HepG2 (cell line): ENCODE measurements around the gene PIGN. TPM values are rescaled to one million over a fixed set of nuclear protein-coding genes. Genes with fewer than 3 reads are reported as not detected.

Source experiments
- CENPX ChIP-seq: sonication (generic); formaldehyde crosslinking; IDR thresholded peaks from 2 replicates; pipeline ENCODE4 v1.9.0; 2021; ENCODE audit warnings: mild to moderate bottlenecking, missing genetic modification reagents, moderate library complexity
- FLYWCH1 ChIP-seq: sonication (generic); formaldehyde crosslinking; IDR thresholded peaks from 2 replicates; pipeline ENCODE4 v1.8.1; 2023; ENCODE audit warnings: mild to moderate bottlenecking, missing genetic modification reagents
- RARA ChIP-seq: IDR thresholded peaks from 2 replicates; pipeline ENCODE4 v1.6.1; 2016; ENCODE audit warnings: missing genetic modification reagents, missing compliant biosample characterization
- SALL1 ChIP-seq: sonication (generic); formaldehyde crosslinking; IDR thresholded peaks from 2 replicates; pipeline ENCODE4 v1.8.0; 2022; ENCODE audit warnings: mild to moderate bottlenecking, missing genetic modification reagents
- ZBTB7B ChIP-seq: sonication (generic); formaldehyde crosslinking; IDR thresholded peaks from 2 replicates; pipeline ENCODE4 v1.4.0; 2020; ENCODE audit warnings: missing genetic modification reagents
- ZMYM3 ChIP-seq: sonication (generic); formaldehyde crosslinking; IDR thresholded peaks from 2 replicates; pipeline ENCODE4 v1.5.1; 2020; ENCODE audit warnings: mild to moderate bottlenecking, missing genetic modification reagents
- ZNF124 ChIP-seq: sonication (generic); formaldehyde crosslinking; IDR thresholded peaks from 2 replicates; pipeline ENCODE4 v1.4.0; 2020; ENCODE audit warnings: missing genetic modification reagents
- ZNF282 ChIP-seq: fragments of 450-650 bp; IDR thresholded peaks from 2 replicates; pipeline ENCODE4 v1.6.1; 2018; ENCODE audit not compliant: partially characterized antibody
- ZNF296 ChIP-seq: sonication (generic); formaldehyde crosslinking; conservative IDR thresholded peaks from 2 replicates; pipeline ENCODE4 v1.5.0; 2020; ENCODE audit warnings: mild to moderate bottlenecking, missing genetic modification reagents
- ZNF329 ChIP-seq: sonication (generic); formaldehyde crosslinking; IDR thresholded peaks from 2 replicates; pipeline ENCODE4 v1.9.0; 2021; ENCODE audit warnings: low read depth, mild to moderate bottlenecking, missing genetic modification reagents
- ZNF510 ChIP-seq: sonication (generic); formaldehyde crosslinking; IDR thresholded peaks from 2 replicates; pipeline ENCODE4 v1.4.0; 2020; ENCODE audit warnings: low read depth, mild to moderate bottlenecking, missing genetic modification reagents
- polyA plus RNA-seq, 8 experiments: library from polyadenylated mRNA; depleted of rRNA in 3 of 8; stranded (reverse) in 7 of 8; unstranded in 1 of 8; fragments of >200 nt; fragmentation: Illumina TruSeq in 4 of 8; extraction: Trizol in 4 of 8; gene quantifications; 2 replicates each; pipeline versions ENCODE4 v1.2.1 to v1.2.3, GENCODE V29; 2011 to 2016; ENCODE audit warnings: low read depth in 4 of 8, missing spikeins in 1 of 8, mixed read lengths in 1 of 8; ENCODE audit not compliant: insufficient read depth in 1 of 8
- total RNA-seq, 5 experiments: library from RNA; depleted of rRNA; stranded (reverse); fragments of >200 nt; fragmentation: Illumina TruSeq; extraction: Trizol; gene quantifications; 2 replicates each; pipeline ENCODE4 v1.2.3, GENCODE V29; 2016; ENCODE audit warnings: low read depth in 1 of 5
- TF ChIP-seq, protein P1 (sequence below): sonication (generic); formaldehyde crosslinking; IDR thresholded peaks from 2 replicates; pipeline ENCODE4 v1.5.1; 2020; ENCODE audit warnings: missing genetic modification reagents, mild to moderate bottlenecking, borderline replicate concordance
- TF ChIP-seq, protein P2 (sequence below), 2 experiments: fragments of 450-650 bp in 1 of 2; sonication (generic) in 1 of 2; formaldehyde crosslinking; IDR thresholded peaks; 2 replicates each; pipeline versions ENCODE4 v1.5.0 to v1.8.0; 2020 to 2022; ENCODE audit warnings: mild to moderate bottlenecking in 1 of 2, missing genetic modification reagents in 1 of 2
- TF ChIP-seq, protein P3 (sequence below), 2 experiments: IDR thresholded peaks; 2 replicates each; pipeline ENCODE4 v1.6.1; 2011 to 2012; ENCODE audit warnings: low read length in 2 of 2, borderline replicate concordance in 1 of 2, low read depth in 1 of 2, mild to moderate bottlenecking in 1 of 2, moderate library complexity in 1 of 2
- TF ChIP-seq, protein P4 (sequence below): sonication (generic); formaldehyde crosslinking; IDR thresholded peaks from 2 replicates; pipeline ENCODE4 v1.4.0; 2020; ENCODE audit warnings: missing genetic modification reagents
- TF ChIP-seq, protein P5 (sequence below): sonication (generic); formaldehyde crosslinking; IDR thresholded peaks from 2 replicates; pipeline ENCODE4 v1.5.1; 2020; ENCODE audit warnings: missing genetic modification reagents, mild to moderate bottlenecking, borderline replicate concordance
- TF ChIP-seq, protein P6 (sequence below): sonication (generic); formaldehyde crosslinking; IDR thresholded peaks from 2 replicates; pipeline ENCODE4 v1.4.0; 2020; ENCODE audit warnings: missing genetic modification reagents

Gene PIGN
- total and polyA plus RNA-seq, 2 of the 13 experiments (the other 11 are each of a cell fraction or from before 2014, with no cell fraction given), result 15.5 to 33.6 TPM

DNA sequence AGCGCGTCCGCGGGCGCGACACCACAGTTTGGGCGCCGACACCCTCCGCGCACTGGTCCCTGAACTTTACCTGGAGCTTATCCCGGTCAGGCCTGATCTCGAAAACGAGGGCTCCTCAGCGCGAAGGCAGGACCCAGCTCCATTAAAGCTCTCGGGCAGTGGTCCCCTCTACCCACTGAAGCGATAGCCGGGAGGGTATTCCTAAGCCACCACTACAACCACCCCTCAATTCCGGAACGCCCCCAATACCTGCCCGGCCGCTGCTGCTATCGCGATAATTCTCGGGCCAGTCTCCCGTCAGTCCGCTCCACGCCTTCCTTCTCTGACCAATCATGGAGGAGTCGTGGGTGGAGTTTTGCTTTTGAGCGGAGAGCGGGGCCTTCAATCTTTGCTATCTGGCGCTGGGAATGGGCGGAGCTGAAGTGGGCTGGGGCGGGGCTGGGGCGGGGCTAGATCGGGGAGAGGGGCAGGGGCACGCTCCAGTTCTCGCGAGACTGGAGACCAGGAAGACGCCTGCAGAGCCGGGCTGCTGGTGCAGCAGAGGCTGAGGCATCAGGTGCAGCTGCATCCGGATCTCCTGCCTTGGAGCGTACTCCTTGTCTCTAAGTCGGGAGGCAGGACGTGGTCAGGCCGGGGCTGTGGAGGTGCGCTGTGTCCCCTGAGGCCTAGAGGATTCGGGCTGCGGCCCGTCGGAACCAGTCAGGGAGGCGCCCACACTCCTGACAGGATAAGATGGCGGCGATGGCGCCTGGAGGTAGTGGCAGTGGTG lies at the start of gene PIGN, which contains the start of gene RELCH (continued):
- TF ChIP-seq, protein P1, sequence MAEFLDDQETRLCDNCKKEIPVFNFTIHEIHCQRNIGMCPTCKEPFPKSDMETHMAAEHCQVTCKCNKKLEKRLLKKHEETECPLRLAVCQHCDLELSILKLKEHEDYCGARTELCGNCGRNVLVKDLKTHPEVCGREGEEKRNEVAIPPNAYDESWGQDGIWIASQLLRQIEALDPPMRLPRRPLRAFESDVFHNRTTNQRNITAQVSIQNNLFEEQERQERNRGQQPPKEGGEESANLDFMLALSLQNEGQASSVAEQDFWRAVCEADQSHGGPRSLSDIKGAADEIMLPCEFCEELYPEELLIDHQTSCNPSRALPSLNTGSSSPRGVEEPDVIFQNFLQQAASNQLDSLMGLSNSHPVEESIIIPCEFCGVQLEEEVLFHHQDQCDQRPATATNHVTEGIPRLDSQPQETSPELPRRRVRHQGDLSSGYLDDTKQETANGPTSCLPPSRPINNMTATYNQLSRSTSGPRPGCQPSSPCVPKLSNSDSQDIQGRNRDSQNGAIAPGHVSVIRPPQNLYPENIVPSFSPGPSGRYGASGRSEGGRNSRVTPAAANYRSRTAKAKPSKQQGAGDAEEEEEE (CRISPR knock-in tag), result no peak
- TF ChIP-seq ZNF282 (no peak), FLYWCH1 (no peak), RARA (CRISPR knock-in tag) (no peak), ZNF124 (CRISPR knock-in tag) (no peak), ZNF329 (CRISPR knock-in tag) (peak; percentile 97), ZNF296 (no peak), SALL1 (CRISPR knock-in tag) (peak; percentile 38), CENPX (CRISPR knock-in tag) (no peak), ZBTB7B (CRISPR knock-in tag) (peak; percentile 66; the same call in 1 of the 2 replicates), ZMYM3 (0 out of 2 replicates have a peak, but pooled peaks have one; percentile 10), ZNF510 (CRISPR knock-in tag) (0 out of 2 replicates have a peak, but pooled peaks have one; percentile 13)
- TF ChIP-seq, protein P2, sequence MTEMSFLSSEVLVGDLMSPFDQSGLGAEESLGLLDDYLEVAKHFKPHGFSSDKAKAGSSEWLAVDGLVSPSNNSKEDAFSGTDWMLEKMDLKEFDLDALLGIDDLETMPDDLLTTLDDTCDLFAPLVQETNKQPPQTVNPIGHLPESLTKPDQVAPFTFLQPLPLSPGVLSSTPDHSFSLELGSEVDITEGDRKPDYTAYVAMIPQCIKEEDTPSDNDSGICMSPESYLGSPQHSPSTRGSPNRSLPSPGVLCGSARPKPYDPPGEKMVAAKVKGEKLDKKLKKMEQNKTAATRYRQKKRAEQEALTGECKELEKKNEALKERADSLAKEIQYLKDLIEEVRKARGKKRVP (CRISPR knock-in tag; IDR thresholded peaks at IDR 0.05), result no peak
- TF ChIP-seq, protein P3, sequence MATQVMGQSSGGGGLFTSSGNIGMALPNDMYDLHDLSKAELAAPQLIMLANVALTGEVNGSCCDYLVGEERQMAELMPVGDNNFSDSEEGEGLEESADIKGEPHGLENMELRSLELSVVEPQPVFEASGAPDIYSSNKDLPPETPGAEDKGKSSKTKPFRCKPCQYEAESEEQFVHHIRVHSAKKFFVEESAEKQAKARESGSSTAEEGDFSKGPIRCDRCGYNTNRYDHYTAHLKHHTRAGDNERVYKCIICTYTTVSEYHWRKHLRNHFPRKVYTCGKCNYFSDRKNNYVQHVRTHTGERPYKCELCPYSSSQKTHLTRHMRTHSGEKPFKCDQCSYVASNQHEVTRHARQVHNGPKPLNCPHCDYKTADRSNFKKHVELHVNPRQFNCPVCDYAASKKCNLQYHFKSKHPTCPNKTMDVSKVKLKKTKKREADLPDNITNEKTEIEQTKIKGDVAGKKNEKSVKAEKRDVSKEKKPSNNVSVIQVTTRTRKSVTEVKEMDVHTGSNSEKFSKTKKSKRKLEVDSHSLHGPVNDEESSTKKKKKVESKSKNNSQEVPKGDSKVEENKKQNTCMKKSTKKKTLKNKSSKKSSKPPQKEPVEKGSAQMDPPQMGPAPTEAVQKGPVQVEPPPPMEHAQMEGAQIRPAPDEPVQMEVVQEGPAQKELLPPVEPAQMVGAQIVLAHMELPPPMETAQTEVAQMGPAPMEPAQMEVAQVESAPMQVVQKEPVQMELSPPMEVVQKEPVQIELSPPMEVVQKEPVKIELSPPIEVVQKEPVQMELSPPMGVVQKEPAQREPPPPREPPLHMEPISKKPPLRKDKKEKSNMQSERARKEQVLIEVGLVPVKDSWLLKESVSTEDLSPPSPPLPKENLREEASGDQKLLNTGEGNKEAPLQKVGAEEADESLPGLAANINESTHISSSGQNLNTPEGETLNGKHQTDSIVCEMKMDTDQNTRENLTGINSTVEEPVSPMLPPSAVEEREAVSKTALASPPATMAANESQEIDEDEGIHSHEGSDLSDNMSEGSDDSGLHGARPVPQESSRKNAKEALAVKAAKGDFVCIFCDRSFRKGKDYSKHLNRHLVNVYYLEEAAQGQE (IDR thresholded peaks at IDR 0.05; ENCODE audit: borderline replicate concordance in 1 of 2, low read depth in 1 of 2, low read length in 2 of 2), result no peak
- TF ChIP-seq, protein P4, sequence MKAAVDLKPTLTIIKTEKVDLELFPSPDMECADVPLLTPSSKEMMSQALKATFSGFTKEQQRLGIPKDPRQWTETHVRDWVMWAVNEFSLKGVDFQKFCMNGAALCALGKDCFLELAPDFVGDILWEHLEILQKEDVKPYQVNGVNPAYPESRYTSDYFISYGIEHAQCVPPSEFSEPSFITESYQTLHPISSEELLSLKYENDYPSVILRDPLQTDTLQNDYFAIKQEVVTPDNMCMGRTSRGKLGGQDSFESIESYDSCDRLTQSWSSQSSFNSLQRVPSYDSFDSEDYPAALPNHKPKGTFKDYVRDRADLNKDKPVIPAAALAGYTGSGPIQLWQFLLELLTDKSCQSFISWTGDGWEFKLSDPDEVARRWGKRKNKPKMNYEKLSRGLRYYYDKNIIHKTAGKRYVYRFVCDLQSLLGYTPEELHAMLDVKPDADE (CRISPR knock-in tag), result 0 out of 2 replicates have a peak, but pooled peaks have one; percentile 56
- TF ChIP-seq, protein P5, sequence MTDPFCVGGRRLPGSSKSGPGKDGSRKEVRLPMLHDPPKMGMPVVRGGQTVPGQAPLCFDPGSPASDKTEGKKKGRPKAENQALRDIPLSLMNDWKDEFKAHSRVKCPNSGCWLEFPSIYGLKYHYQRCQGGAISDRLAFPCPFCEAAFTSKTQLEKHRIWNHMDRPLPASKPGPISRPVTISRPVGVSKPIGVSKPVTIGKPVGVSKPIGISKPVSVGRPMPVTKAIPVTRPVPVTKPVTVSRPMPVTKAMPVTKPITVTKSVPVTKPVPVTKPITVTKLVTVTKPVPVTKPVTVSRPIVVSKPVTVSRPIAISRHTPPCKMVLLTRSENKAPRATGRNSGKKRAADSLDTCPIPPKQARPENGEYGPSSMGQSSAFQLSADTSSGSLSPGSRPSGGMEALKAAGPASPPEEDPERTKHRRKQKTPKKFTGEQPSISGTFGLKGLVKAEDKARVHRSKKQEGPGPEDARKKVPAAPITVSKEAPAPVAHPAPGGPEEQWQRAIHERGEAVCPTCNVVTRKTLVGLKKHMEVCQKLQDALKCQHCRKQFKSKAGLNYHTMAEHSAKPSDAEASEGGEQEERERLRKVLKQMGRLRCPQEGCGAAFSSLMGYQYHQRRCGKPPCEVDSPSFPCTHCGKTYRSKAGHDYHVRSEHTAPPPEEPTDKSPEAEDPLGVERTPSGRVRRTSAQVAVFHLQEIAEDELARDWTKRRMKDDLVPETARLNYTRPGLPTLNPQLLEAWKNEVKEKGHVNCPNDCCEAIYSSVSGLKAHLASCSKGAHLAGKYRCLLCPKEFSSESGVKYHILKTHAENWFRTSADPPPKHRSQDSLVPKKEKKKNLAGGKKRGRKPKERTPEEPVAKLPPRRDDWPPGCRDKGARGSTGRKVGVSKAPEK (CRISPR knock-in tag), result no peak
- TF ChIP-seq, protein P6, sequence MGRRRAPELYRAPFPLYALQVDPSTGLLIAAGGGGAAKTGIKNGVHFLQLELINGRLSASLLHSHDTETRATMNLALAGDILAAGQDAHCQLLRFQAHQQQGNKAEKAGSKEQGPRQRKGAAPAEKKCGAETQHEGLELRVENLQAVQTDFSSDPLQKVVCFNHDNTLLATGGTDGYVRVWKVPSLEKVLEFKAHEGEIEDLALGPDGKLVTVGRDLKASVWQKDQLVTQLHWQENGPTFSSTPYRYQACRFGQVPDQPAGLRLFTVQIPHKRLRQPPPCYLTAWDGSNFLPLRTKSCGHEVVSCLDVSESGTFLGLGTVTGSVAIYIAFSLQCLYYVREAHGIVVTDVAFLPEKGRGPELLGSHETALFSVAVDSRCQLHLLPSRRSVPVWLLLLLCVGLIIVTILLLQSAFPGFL (CRISPR knock-in tag), result no peak
